HG03064 (cell line): ENCODE data around the gene CYTH2.

ENCODE experiments used
- ATAC-seq: cut with Tn5 transposase; IDR thresholded peaks from one replicate; pipeline ENCODE4 v1.9.1; 2021; ENCODE audit warnings: low read depth; ENCODE audit not compliant: unreplicated experiment

CYTH2 gene

GRCh38 chr19:48452289-48453190, 16.6 kb upstream of the CYTH2 start:
- ATAC-seq: no peak

DNA sequence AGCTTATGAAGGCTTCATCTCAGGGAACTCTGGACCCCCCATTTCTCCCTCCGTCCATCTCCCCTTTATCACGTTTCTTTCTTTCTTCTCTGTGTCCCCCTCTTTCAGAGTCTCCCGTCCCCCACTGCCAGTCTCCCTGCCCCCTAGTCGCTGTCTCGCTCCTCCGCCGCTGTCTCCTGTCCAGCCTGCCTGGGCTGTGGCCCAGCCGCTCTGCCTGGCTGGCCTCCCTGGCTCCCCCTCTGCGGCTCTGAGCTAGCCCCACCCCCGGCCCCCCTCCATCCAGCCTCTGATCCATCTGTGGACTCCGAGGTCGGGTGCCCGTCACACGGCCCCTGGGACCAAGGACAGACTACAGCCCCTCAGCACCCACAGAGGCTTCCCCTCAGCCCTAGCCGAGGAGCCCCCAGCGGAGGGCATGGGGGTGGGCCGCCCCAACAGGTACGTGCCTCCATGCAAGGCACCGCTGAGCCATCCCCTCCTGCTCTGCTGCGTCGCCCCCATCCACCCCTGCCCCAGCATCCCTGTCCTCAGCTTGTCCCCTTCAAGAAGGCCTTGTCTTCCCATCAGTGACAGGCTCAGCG, 14.9 kb upstream of the CYTH2 start:
- ATAC-seq: no peak

DNA sequence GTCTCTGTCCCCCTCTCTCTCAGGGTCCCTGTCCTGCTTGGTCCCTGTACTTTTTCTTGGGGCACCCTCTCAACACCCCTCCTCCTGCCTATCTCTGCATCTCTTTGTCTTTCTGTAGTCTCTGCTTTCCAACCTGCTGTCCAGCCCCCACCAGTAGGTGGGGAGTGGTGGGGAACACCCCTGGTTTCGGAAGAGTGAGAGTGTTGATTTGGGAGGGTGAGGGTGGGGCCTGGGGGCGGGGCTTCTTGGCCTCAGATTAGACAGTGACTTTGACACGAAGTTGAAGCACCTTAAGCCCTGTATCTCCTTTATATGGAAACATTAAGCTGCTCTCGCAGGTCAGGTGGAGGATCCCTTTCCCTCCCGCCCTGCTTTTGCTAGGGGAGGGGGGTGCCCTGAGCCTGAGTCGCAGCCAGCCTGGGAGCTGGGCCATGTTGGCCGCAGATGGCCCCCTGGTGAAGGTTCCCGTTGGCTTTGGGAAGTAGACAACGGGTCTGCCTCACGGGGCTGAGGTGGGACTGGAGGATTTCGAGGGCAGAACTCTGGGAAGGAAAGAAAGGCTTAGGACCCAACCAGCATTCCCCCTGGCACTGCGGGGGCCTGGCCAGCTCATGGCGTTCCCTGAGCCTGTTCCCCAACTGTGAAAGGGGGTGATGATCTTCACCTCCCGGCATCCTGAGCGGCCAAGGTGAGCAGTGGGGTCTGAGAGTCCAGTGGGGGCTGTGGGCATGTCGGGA, 13.8 kb upstream of the CYTH2 start, which contains the start of gene KCNJ14:
Gene KCNJ14 (plus strand): TSS at position 404 of the 737 bp plus-strand sequence. CDS start 6,151 bp downstream, outside the sequence.
- ATAC-seq: no peak

GRCh38 chr19:48455908-48456562, 13.1 kb upstream of the CYTH2 start:
- no peak for ATAC-seq

DNA sequence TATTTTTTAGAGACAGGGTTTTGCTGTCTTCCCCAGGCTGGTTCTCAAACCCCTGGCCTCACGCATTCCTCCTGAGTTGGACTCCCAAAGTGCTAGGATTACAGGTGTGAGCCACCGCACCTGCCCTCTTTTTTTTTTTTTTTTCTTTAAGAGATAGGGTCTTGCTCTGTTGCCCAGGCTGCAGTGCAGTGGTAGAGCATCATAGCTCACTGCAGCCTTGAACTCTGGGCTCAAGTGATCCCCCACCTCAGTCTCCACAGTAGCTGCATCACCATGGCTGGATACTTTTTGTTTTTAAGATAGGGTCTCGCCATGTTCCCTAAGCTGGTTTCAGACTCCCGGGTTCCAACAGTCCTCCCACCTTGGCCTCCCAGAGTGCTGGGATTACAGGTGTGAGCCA, 12.3 kb upstream of the CYTH2 start:
- ATAC-seq: no peak

DNA sequence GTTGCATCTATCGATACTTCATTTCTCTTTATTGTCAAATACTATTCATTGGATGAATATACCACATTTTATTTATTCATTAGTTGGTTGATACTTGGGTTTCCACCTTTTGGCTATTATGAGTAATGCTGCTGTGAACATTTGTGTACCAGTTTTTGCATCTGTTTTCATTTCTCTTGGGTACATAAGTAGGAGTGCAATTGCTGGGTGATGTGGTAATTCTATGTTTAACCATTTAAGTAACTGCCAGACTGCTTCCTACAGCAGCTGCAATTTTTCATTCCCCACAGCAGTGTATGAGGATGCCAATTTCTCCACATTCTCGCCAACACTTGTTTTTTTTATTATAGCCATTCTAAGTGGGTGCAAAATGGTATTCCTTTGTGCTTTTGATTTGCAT, 11.2 kb upstream of the CYTH2 start:
- ATAC-seq: no peak

- ATAC-seq: no peak
Observed at GRCh38 chr19:48461651-48461981, 7.6 kb upstream of the CYTH2 start.

DNA sequence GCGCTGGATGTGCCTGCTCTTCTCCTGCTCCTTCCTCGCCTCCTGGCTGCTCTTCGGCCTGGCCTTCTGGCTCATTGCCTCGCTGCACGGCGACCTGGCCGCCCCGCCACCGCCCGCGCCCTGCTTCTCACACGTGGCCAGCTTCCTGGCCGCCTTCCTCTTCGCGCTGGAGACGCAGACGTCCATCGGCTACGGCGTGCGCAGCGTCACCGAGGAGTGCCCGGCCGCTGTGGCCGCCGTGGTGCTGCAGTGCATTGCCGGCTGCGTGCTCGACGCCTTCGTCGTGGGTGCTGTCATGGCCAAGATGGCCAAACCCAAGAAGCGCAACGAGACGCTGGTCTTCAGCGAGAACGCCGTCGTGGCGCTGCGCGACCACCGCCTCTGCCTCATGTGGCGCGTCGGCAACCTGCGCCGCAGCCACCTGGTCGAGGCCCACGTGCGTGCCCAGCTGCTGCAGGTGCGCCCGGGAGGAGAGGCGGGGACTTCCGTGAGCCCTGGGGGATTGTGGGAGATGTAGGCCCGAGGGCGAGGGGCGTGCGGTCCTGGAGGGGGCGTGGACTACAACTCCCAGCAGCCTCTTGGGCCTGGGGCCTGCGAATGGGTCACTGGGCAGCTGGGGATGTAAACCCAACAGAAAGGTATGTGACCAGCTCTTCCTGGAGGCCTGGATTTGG, 7.0 kb upstream of the CYTH2 start:
- ATAC-seq: no peak

DNA sequence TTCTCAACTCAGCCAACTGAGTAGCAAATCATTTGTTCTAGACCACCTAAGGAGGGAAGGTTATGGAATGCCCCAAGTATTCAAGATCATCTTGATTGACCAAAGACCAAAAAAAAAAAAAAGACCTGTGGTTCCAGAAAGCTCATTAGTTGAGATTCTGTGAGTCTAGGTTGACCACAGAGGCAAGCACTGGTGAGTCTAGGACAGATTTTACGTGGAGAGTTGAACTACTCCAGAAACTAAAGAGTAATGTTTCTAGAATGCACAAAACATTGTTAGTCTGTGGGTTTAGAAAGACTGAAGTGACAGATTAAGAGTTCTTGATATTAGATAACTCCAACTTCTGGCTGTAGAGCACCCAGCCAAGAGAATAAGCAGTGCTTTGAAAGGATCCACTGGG, 4.0 kb upstream of the CYTH2 start:
- no peak for ATAC-seq

GRCh38 chr19:48466561-48467325, 2.4 kb upstream of the CYTH2 start:
- no peak for ATAC-seq

- ATAC-seq: peak; percentile 82
Observed at GRCh38 chr19:48468772-48469288, 339 bp upstream of the CYTH2 start.

DNA sequence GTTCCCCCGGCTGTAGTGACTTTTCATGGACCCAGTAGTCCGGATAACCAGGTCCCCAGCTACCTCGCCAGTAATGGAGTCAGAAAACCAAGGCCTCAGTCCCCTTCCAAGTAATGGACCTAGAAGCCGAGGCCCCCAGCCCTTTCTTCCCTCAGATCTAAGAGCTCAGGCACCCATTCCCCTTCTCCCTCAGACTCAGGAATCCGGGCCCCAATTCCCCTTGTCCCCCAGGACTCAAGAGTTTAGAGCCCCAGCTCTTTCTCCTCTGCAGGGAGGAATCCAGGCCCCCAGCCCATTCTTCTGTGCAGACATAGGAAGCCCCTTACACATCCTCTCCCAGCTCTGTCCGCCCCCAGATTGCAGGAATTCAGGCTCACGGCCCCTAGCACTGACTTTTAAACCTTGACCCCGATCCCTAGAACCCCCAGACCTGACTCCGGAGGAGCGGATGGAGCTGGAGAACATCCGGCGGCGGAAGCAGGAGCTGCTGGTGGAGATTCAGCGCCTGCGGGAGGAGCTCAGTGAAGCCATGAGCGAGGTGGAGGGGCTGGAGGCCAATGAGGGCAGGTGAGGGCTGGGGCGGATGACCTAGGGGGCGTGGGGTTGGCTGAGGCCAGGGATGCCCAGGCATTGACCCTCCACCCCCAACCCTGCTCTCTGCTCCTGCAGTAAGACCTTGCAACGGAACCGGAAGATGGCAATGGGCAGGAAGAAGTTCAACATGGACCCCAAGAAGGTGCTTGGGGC, 938 bp downstream of the CYTH2 start:
- no peak for ATAC-seq

DNA sequence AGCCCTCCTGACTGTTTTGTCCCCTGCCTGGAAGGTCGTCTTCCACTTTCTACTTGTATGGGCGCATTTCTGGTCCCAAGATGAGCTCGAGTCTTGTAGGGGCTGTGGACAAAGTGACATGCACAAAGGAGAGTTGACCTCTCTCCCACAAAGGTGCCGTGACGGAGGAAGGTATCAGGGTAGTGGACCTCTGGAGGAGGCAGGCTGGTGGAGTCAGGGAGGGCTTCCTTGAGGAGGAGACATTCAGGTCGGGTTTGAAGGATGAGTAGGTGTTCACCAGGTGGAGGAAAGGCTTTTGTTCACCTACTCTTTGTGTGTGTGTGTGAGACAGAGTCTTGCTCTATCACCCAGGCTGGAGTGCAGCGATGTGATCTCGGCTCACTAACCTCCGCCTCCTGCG, 1.7 kb downstream of the CYTH2 start:
- ATAC-seq: no peak

DNA sequence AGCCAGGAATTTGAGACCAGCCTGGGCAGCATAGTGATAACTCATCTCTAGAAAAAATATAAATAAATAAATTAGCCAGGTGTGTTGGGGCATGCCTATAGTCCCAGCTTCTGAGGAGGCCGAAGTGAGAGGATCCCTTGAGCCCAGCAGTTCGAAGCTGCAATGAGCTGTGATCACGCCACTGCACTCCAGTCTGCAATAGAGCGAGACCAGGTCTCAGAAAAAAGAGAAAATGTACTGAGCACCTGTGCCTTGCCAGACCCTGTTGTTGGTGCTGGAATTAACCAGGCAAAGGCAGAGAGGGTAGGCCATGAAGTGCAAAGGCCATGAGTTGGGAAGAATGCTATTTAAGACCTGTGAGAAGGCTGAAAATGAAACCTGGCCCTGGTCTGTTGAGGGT, 2.7 kb downstream of the CYTH2 start:
- ATAC-seq: no peak

DNA sequence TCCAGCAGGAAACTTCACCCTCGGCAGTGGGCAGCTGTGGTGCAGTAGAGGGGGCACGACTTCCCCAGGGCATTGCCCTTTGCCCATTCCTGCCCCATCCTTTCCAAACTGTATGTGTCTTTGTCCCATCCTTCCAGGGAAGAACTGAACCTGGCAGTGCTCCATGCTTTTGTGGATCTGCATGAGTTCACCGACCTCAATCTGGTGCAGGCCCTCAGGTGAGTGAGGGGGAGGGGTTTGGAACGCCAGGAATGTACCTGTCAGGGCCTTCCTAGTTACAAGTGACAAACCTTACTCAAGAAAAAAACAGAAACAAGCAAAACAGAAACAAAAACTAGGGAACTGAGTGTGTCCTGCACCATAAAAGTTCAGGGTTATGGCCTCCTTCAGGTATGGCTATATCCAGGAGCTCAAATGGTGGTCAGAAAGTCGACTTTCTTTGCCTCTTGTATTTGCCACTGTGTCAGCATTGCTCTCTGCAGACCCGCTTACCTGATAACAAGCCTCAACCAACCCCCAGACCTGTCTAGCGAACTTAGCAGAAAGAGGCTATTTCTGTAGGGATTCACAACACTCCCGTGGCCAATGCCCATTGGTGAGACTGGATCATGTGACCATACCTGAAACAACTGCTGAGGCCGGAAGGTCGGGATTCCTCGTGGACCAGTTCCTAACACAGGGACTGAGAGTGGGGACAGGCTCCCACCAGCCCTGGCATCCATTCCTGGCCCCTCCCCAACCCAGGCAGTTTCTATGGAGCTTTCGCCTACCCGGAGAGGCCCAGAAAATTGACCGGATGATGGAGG, 4.2 kb downstream of the CYTH2 start:
- ATAC-seq: no peak

GRCh38 chr19:48474084-48474592, 5.0 kb downstream of the CYTH2 start:
- no peak for ATAC-seq

DNA sequence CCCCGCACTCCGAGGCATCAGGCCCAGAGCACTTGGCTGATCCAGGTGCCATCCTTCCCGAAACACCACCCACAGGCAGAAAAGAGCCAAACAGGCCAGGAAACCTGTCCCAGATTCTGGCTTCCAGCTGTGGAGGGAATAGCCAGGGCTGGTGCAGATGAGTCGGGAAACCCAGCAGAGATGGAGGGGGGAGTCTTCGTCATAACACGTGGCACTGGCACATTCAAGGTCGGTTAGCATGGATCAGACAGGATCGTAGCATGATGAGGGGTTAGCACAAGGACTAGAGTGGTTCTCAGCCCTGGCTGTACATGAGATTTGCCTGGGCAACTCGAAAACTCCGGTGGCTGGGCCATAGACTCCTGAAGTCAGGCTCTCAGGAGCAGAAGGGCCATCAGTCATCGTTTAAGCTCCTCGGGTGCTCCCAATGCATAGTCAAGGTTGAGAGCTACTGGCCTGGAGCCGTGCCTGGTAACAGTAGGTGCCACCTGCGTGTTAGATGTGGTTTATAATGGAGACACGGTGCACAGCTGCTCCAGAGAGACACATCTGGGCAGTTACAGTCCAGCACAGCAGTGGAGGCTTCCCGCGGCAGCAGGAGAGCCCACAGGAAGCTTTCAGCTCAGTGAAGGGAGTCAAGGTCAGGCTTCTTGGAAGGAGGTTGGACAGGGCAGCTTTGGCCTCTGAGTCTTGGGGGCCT, 6.3 kb downstream of the CYTH2 start:
- ATAC-seq: no peak
